Neural progenitor cell (in vitro differentiated cells): Measurements from ENCODE around the gene LY6G5C.

ENCODE experiments used
- CTCF ChIP-seq: fragments of 200-600 bp; sonication (generic); IDR thresholded peaks from 2 replicates; pipeline ENCODE4 v1.5.1; 2017; ENCODE audit warnings: antibody characterized with exemption, mild to moderate bottlenecking
- EZH2 ChIP-seq: fragments of 200-600 bp; sonication (generic); IDR thresholded peaks from 2 replicates; pipeline ENCODE4 v1.6.1; 2017; ENCODE audit warnings: antibody characterized with exemption, mild to moderate bottlenecking, moderate library complexity

- TF ChIP-seq CTCF (no peak), EZH2 (no peak)
Observed at GRCh38 chr6:31725502-31726350, 44.9 kb upstream of the LY6G5C start.
